CD14-positive monocyte (primary cell): ENCODE data around the gene PTGDS. TPM values are rescaled to one million over a fixed set of nuclear protein-coding genes. Genes with fewer than 3 reads are reported as not detected.

Experiments
- DNase-seq, 3 donors: peaks; one replicate each; pipeline ENCODE4 v3.0.0-alpha.2; 2011 to 2022
- H2AFZ ChIP-seq: 2 replicates; pipeline ENCODE4 v1.6.0; 2012; ENCODE audit warnings: mild to moderate bottlenecking, low read depth, low read length, inconsistent platforms; ENCODE audit not compliant: insufficient read depth, poor library complexity, severe bottlenecking
- H3K27ac ChIP-seq, 2 donors: 1 replicate in 1 of 2; 2 replicates in 1 of 2; pipeline ENCODE4 v1.5.1; 2012 to 2013; ENCODE audit warnings: low read length in 2 of 2, control low read depth in 1 of 2, inconsistent platforms in 1 of 2, low read depth in 1 of 2, mild to moderate bottlenecking in 1 of 2
- H3K27me3 ChIP-seq, 2 donors: one replicate each; pipeline versions ENCODE4 v1.6.0 to v1.6.1; 2011 to 2013; ENCODE audit warnings: low read length in 2 of 2; ENCODE audit not compliant: control insufficient read depth in 2 of 2, insufficient read depth in 2 of 2
- H3K36me3 ChIP-seq, 2 donors: replicated peaks in 1 of 2; 1 replicate in 1 of 2; 2 replicates in 1 of 2; pipeline versions ENCODE4 v1.5.1 to v1.6.1; 2012 to 2013; ENCODE audit warnings: low read length in 2 of 2, control low read depth in 1 of 2, inconsistent platforms in 1 of 2, mild to moderate bottlenecking in 1 of 2; ENCODE audit not compliant: insufficient read depth in 2 of 2, control insufficient read depth in 1 of 2
- H3K4me1 ChIP-seq, 2 donors: 1 replicate in 1 of 2; 2 replicates in 1 of 2; pipeline versions ENCODE4 v1.5.1 to v1.6.1; 2012 to 2013; ENCODE audit warnings: low read length in 2 of 2, control low read depth in 1 of 2, inconsistent platforms in 1 of 2, mild to moderate bottlenecking in 1 of 2, moderate library complexity in 1 of 2; ENCODE audit not compliant: insufficient read depth in 2 of 2, control insufficient read depth in 1 of 2
- H3K4me2 ChIP-seq: replicated peaks from 2 replicates; pipeline ENCODE3; 2012; ENCODE audit warnings: low read length, moderate library complexity, mild to moderate bottlenecking; ENCODE audit not compliant: poor library complexity, severe bottlenecking; ENCODE audit errors: extremely low read depth
- H3K4me3 ChIP-seq, 3 experiments: fragments of 200-600 bp in 1 of 3; sonication (generic) in 1 of 3; replicated peaks in 1 of 3; 1 replicate in 2 of 3; 2 replicates in 1 of 3; pipeline ENCODE4 v1.5.1; 2011 to 2013; ENCODE audit warnings: low read length in 3 of 3, mild to moderate bottlenecking in 3 of 3, control low read depth in 2 of 3, low read depth in 2 of 3, inconsistent platforms in 1 of 3, moderate library complexity in 1 of 3
- H3K79me2 ChIP-seq: 2 replicates; pipeline ENCODE4 v1.6.0; 2012; ENCODE audit warnings: mild to moderate bottlenecking, control low read depth, inconsistent platforms, low read length, moderate library complexity; ENCODE audit not compliant: insufficient read depth
- H3K9ac ChIP-seq: 2 replicates; pipeline ENCODE4 v1.6.0; 2017; ENCODE audit warnings: low read length, mild to moderate bottlenecking; ENCODE audit not compliant: insufficient read depth, poor library complexity, severe bottlenecking
- H3K9me3 ChIP-seq, 2 donors: replicated peaks in 1 of 2; 1 replicate in 1 of 2; 2 replicates in 1 of 2; pipeline versions ENCODE4 v1.5.1 to v1.6.1; 2012 to 2013; ENCODE audit warnings: low read length in 2 of 2, control low read depth in 1 of 2; ENCODE audit not compliant: control insufficient read depth in 1 of 2, insufficient read depth in 1 of 2
- H4K20me1 ChIP-seq: 2 replicates; pipeline ENCODE4 v1.6.0; 2012; ENCODE audit warnings: mild to moderate bottlenecking, low read length, control low read depth, moderate library complexity; ENCODE audit not compliant: insufficient read depth
- H3K27ac Mint-ChIP-seq, 7 donors: one replicate each; pipeline ENCODE4 v1.8.0; 2020; ENCODE audit warnings: mild to moderate bottlenecking in 7 of 7, mixed read lengths in 7 of 7, moderate library complexity in 6 of 7, inconsistent platforms in 2 of 7
- H3K27me3 Mint-ChIP-seq, 3 donors: one replicate each; pipeline ENCODE4 v1.8.0; 2021 to 2022; ENCODE audit warnings: low read depth in 3 of 3, mild to moderate bottlenecking in 3 of 3, mixed read lengths in 3 of 3, moderate library complexity in 3 of 3, inconsistent platforms in 1 of 3
- H3K36me3 Mint-ChIP-seq, 2 donors: one replicate each; pipeline ENCODE4 v1.8.0; 2020; ENCODE audit warnings: mixed read lengths in 2 of 2, inconsistent platforms in 1 of 2, mild to moderate bottlenecking in 1 of 2
- H3K4me1 Mint-ChIP-seq: one replicate; pipeline ENCODE4 v1.8.0; 2020; ENCODE audit warnings: mild to moderate bottlenecking, mixed read lengths
- H3K4me3 Mint-ChIP-seq, 2 donors: one replicate each; pipeline ENCODE4 v1.8.0; 2020; ENCODE audit warnings: mild to moderate bottlenecking in 2 of 2, mixed read lengths in 2 of 2, moderate library complexity in 1 of 2
- H3K9me3 Mint-ChIP-seq, 7 donors: one replicate each; pipeline ENCODE4 v1.8.0; 2020 to 2022; ENCODE audit warnings: mixed read lengths in 7 of 7, mild to moderate bottlenecking in 6 of 7, moderate library complexity in 6 of 7, inconsistent platforms in 2 of 7
- WGBS: methylation state at CpG from one replicate; pipeline ENCODE4 v1.1.5; 2013; ENCODE audit warnings: missing lambda C conversion rate; ENCODE audit not compliant: insufficient coverage; 5-methylcytosine and 5-hydroxymethylcytosine counted together
- intact Hi-C, 2 donors: fragments of 100-400 bp; cut with micrococcal nuclease; formaldehyde crosslinking; loops; one replicate each; pipeline versions ENCODE4 v1.15.0 to v1.15.1; 2023
- polyA plus RNA-seq, 3 donors: library from polyadenylated mRNA; depleted of rRNA in 1 of 3; unstranded in 2 of 3; stranded (reverse) in 1 of 3; fragments of 300-500 nt in 2 of 3; fragments of >200 nt in 1 of 3; fragmentation: Illumina TruSeq in 2 of 3; gene quantifications; 1 replicate in 2 of 3; 2 replicates in 1 of 3; pipeline ENCODE4 v1.2.3, GENCODE V29; 2012 to 2021
- TF ChIP-seq, protein P1 (sequence below): fragments of 200-600 bp; IDR thresholded peaks from one replicate; pipeline ENCODE4 v1.8.0; 2022; ENCODE audit warnings: antibody characterized with exemption, mild to moderate bottlenecking

The PTGDS gene
- polyA plus RNA-seq, 3 donors: 0.34 to 1.5 TPM; not detected in 1

DNA sequence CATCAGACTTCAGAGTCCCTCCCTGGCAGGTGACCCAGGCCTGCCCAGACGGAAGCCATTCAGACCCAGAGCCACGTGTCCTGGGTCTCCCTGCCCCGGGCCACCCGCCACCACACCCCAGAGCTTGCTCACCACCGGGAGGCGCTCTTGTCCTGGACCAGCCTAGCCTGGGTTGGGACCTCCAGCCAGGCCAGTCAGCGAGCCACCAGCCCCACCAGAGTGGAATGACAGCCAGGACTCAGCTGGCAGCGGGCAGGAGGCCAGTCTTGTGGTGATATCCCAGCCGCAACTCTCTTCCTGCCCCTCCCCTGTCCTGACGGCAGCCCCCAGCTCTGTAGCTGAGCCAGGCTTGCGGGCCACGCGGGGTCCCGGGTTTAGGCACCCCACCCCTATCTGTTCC lies 1.7 kb upstream of the PTGDS start:
- H3K4me1 ChIP-seq: peaks cover 22 to 35% of the 10 kb centered on the region in 2 donors
- Mint-ChIP-seq H3K4me1 (peaks cover 19% of the 10 kb centered on the region), H3K9me3 (peaks cover 0 to 2% (median 0%) of the 10 kb centered on the region in 7 donors), H3K27ac (no peak overlapping the region), H3K36me3 (no peaks in the 10 kb centered on the region), H3K27me3 (peaks cover 12 to 46% (median 21%) of the 10 kb centered on the region in 3 donors), H3K4me3 (peak overlapping the region; percentile 20 to 70)
- H3K27me3 ChIP-seq: peaks cover 0 to 20% of the 10 kb centered on the region in 2 donors
- H3K36me3 ChIP-seq: no peaks in the 10 kb centered on the region
- H2AFZ ChIP-seq: peak overlapping the region; percentile 44
- H4K20me1 ChIP-seq: no peaks in the 10 kb centered on the region
- no peaks in the 10 kb centered on the region for H3K9me3 ChIP-seq
- 8% methylated on average over 14 of the region's 14 CpGs for WGBS
- H3K27ac ChIP-seq: no peak overlapping the region
- TF ChIP-seq, protein P1, sequence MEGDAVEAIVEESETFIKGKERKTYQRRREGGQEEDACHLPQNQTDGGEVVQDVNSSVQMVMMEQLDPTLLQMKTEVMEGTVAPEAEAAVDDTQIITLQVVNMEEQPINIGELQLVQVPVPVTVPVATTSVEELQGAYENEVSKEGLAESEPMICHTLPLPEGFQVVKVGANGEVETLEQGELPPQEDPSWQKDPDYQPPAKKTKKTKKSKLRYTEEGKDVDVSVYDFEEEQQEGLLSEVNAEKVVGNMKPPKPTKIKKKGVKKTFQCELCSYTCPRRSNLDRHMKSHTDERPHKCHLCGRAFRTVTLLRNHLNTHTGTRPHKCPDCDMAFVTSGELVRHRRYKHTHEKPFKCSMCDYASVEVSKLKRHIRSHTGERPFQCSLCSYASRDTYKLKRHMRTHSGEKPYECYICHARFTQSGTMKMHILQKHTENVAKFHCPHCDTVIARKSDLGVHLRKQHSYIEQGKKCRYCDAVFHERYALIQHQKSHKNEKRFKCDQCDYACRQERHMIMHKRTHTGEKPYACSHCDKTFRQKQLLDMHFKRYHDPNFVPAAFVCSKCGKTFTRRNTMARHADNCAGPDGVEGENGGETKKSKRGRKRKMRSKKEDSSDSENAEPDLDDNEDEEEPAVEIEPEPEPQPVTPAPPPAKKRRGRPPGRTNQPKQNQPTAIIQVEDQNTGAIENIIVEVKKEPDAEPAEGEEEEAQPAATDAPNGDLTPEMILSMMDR: peak; percentile 60
- no peak overlapping the region for H3K4me3 ChIP-seq
- no peak overlapping the region for H3K9ac ChIP-seq
- no peaks in the 10 kb centered on the region for H3K79me2 ChIP-seq
- intact Hi-C loops: no loop called here
- DNase-seq: peak in 2 of 3 donors; percentile 16 to 36
- H3K4me2 ChIP-seq: peak overlapping the region; percentile 37

DNA sequence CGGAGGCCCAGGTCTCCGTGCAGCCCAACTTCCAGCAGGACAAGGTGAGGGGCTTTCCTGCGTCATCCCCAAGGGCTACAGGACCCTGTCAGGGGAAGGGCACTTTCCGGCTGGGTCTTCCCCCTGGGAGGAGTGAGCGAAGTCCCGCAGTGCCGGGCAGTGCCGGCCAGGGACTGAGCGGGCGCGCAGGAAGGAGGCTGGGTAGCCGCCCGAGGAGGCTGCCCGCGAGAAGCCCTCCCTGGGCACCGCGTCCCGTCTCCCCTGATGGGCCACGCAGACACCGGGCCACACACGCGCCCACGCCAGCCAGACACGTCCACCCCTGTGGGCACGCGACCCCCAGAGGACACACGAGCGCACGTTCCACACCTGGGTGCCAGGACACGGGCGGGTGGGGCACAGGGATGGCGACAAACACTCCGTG lies 357 bp downstream of the PTGDS start:
- H3K36me3 ChIP-seq: no peaks in the 10 kb centered on the region
- no peak for DNase-seq
- intact Hi-C loops: no loop called here
- Mint-ChIP-seq H3K4me3 (peak overlapping the region; percentile 9 to 70), H3K27me3 (peaks cover 17 to 54% (median 22%) of the 10 kb centered on the region in 3 donors), H3K9me3 (peaks cover 0 to 2% (median 0%) of the 10 kb centered on the region in 7 donors), H3K36me3 (no peaks in the 10 kb centered on the region), H3K4me1 (peaks cover 19% of the 10 kb centered on the region), H3K27ac (no peak overlapping the region)
- no peaks in the 10 kb centered on the region for H3K9me3 ChIP-seq
- H3K4me2 ChIP-seq: peak overlapping the region; percentile 78
- H3K4me1 ChIP-seq: peaks cover 22 to 35% of the 10 kb centered on the region in 2 donors
- no peaks in the 10 kb centered on the region for H3K79me2 ChIP-seq
- peaks cover 0 to 20% of the 10 kb centered on the region in 2 donors for H3K27me3 ChIP-seq
- H3K27ac ChIP-seq: no peak overlapping the region
- H4K20me1 ChIP-seq: no peaks in the 10 kb centered on the region
- WGBS: 43% methylated on average over 31 of the region's 33 CpGs
- TF ChIP-seq, protein P1: no peak
- peak overlapping the region; percentile 61 for H2AFZ ChIP-seq
- peak overlapping the region in 1 of 3 experiments; percentile 67 for H3K4me3 ChIP-seq
- no peak overlapping the region for H3K9ac ChIP-seq
